Endothelial cell of umbilical vein (primary cell): ENCODE results near the gene CREBL2. TPM values are rescaled to one million over a fixed set of nuclear protein-coding genes. Genes with fewer than 3 reads are reported as not detected.

Experiments
- BruUV-seq: library from RNA; stranded (reverse); fragments of 400-500 nt; replicated peaks from 2 replicates; lab custom pipeline; 2021; lab: Mats Ljungman, UMichigan
- CTCF ChIA-PET: fragments of 300-600, 350-600 bp; sonication (Branson Sonifier 250); formaldehyde crosslinking; loops from one replicate; lab custom pipeline; 2021; ENCODE audit warnings: antibody characterized with exemption, inconsistent platforms; lab: Charles Lee
- POLR2A ChIA-PET: fragments of 300-600, 350-600 bp; sonication (Branson Sonifier 250); formaldehyde crosslinking; loops from one replicate; lab custom pipeline; 2021; ENCODE audit warnings: antibody characterized with exemption, inconsistent platforms; lab: Charles Lee
- DNase-seq: peaks from one replicate; pipeline ENCODE4 v3.0.0-alpha.2; 2011; ENCODE audit warnings: low read depth, low spot score
- FAIRE-seq: peaks from 2 replicates; lab custom pipeline; 2011; peaks lifted over from hg19 to GRCh38; lab: Jason Lieb, UNC
- H2AFZ ChIP-seq: 2 replicates; pipeline ENCODE4 v1.6.0; 2012; ENCODE audit warnings: low read depth, low read length, control low read depth, inconsistent platforms
- H3K27ac ChIP-seq: 2 replicates; pipeline ENCODE4 v1.5.1; 2011; ENCODE audit warnings: low read depth, mild to moderate bottlenecking, control low read depth, low read length, moderate library complexity; ENCODE audit not compliant: insufficient read depth
- H3K27me3 ChIP-seq, 2 experiments: 2 replicates each; pipeline versions ENCODE4 v1.6.0 to v1.6.1; 2011; ENCODE audit warnings: low read length in 2 of 2, mixed read lengths in 1 of 2; ENCODE audit not compliant: control insufficient read depth in 2 of 2, insufficient read depth in 2 of 2
- H3K36me3 ChIP-seq, 2 experiments: 2 replicates in 1 of 2; 3 replicates in 1 of 2; pipeline ENCODE4 v1.5.1; 2011; ENCODE audit warnings: low read length in 2 of 2, mild to moderate bottlenecking in 1 of 2, moderate library complexity in 1 of 2; ENCODE audit not compliant: control insufficient read depth in 2 of 2, insufficient read depth in 2 of 2; ENCODE audit errors: extremely low read depth in 1 of 2
- H3K4me1 ChIP-seq: 3 replicates; pipeline ENCODE4 v1.5.1; 2011; ENCODE audit warnings: mild to moderate bottlenecking, low read length; ENCODE audit not compliant: control insufficient read depth, insufficient read depth; ENCODE audit errors: extremely low read depth
- H3K4me2 ChIP-seq: 2 replicates; pipeline ENCODE4 v1.6.1; 2011; ENCODE audit warnings: low read length, control low read depth, mixed read lengths; ENCODE audit not compliant: insufficient read depth
- H3K4me3 ChIP-seq, 3 experiments: fragments of 200-600 bp in 1 of 3; sonication (generic), shearing (Covaris generic) in 1 of 3; replicated peaks in 1 of 3; 2 replicates each; pipeline ENCODE4 v1.5.1; 2011 to 2016; ENCODE audit warnings: control low read depth in 3 of 3, low read length in 3 of 3, mild to moderate bottlenecking in 2 of 3, inconsistent platforms in 1 of 3, low read depth in 1 of 3, moderate library complexity in 1 of 3; ENCODE audit not compliant: insufficient read depth in 1 of 3
- H3K79me2 ChIP-seq: 2 replicates; pipeline ENCODE4 v1.6.0; 2012; ENCODE audit warnings: low read length, inconsistent platforms; ENCODE audit not compliant: control insufficient read depth, insufficient read depth
- H3K9ac ChIP-seq: replicated peaks from 2 replicates; pipeline ENCODE3; 2011; ENCODE audit warnings: low read length, control low read depth; ENCODE audit not compliant: insufficient read depth; ENCODE audit errors: extremely low read depth
- H3K9me1 ChIP-seq: replicated peaks from 3 replicates; pipeline ENCODE4 v1.6.0; 2011; ENCODE audit warnings: mild to moderate bottlenecking, low read length; ENCODE audit not compliant: control insufficient read depth, insufficient read depth; ENCODE audit errors: extremely low read depth
- H3K9me3 ChIP-seq: replicated peaks from 2 replicates; pipeline ENCODE4 v1.5.1; 2012; ENCODE audit warnings: low read length, inconsistent platforms; ENCODE audit not compliant: control insufficient read depth, insufficient read depth
- H4K20me1 ChIP-seq: replicated peaks from 2 replicates; pipeline ENCODE3; 2011; ENCODE audit warnings: mild to moderate bottlenecking, low read length; ENCODE audit not compliant: control insufficient read depth, insufficient read depth; ENCODE audit errors: extremely low read depth
- CTCF ChIP-seq, 2 donors: IDR thresholded peaks; 1 replicate in 1 of 2; 2 replicates in 1 of 2; pipeline ENCODE4 v1.5.1; 2011; ENCODE audit warnings: low read length in 2 of 2, mild to moderate bottlenecking in 2 of 2, moderate library complexity in 2 of 2, control low read depth in 1 of 2, inconsistent platforms in 1 of 2, low read depth in 1 of 2; ENCODE audit not compliant: insufficient read depth in 1 of 2; ENCODE audit errors: extremely low read depth in 1 of 2
- EZH2 ChIP-seq: IDR thresholded peaks from 2 replicates; pipeline ENCODE4 v1.6.1; 2012; ENCODE audit warnings: borderline replicate concordance, low read depth, mild to moderate bottlenecking, moderate library complexity, low read length, inconsistent platforms; ENCODE audit not compliant: severe bottlenecking
- FOS ChIP-seq: IDR thresholded peaks from 2 replicates; pipeline ENCODE4 v1.6.1; 2011; ENCODE audit warnings: mild to moderate bottlenecking, low read length, moderate library complexity, borderline replicate concordance; ENCODE audit not compliant: insufficient read depth
- GATA2 ChIP-seq: IDR thresholded peaks from 2 replicates; pipeline ENCODE4 v1.7.0; 2011; ENCODE audit warnings: low read depth, mild to moderate bottlenecking, moderate library complexity, mixed read lengths, low read length; ENCODE audit not compliant: insufficient read length, insufficient read depth
- JUN ChIP-seq: IDR thresholded peaks from 2 replicates; pipeline ENCODE4 v1.6.1; 2011; ENCODE audit warnings: borderline replicate concordance, low read depth; ENCODE audit not compliant: insufficient read length, insufficient read depth
- MAX ChIP-seq: IDR thresholded peaks from 2 replicates; pipeline ENCODE4 v1.6.1; 2011; ENCODE audit not compliant: insufficient read depth, insufficient read length
- MYC ChIP-seq: IDR thresholded peaks from one replicate; pipeline ENCODE4 v1.6.1; 2011; ENCODE audit warnings: mild to moderate bottlenecking, low read depth, low read length
- POLR2A ChIP-seq: IDR thresholded peaks from 2 replicates; pipeline ENCODE4 v1.6.1; 2012; ENCODE audit warnings: low read depth, mild to moderate bottlenecking, control low read depth, low read length
- POLR2AphosphoS5 ChIP-seq: IDR thresholded peaks from 2 replicates; pipeline ENCODE4 v1.6.1; 2012; ENCODE audit warnings: low read depth, mild to moderate bottlenecking, control low read depth, low read length, moderate library complexity; ENCODE audit not compliant: insufficient read depth
- dilution Hi-C: fragments of 300-500 bp; cut with MboI; formaldehyde crosslinking; loops from one replicate; pipeline ENCODE4 v1.15.0; 2019; ENCODE audit warnings: low sequenced_read_pairs; ENCODE audit not compliant: extremely low pct_ligation_motif_present
- intact Hi-C: fragments of 100-400 bp; cut with micrococcal nuclease; formaldehyde crosslinking; loops from one replicate; pipeline ENCODE4 v1.10.0; 2022
- polyA plus RNA-seq, 4 experiments: library from polyadenylated mRNA; depleted of rRNA in 3 of 4; stranded (reverse) in 3 of 4; unstranded in 1 of 4; fragments of >200 nt; gene quantifications; 2 replicates each; pipeline versions ENCODE4 v1.2.1 to v1.2.3, GENCODE V29; 2011 to 2012; ENCODE audit warnings: missing spikeins in 1 of 4
- total RNA-seq: library from RNA; stranded (reverse); gene quantifications from 2 replicates; pipeline ENCODE4 v1.2.3, GENCODE V29; 2021

Gene CREBL2
- total and polyA plus RNA-seq, 2 donors (not counting 3 experiments of a cell fraction or from before 2014, with no cell fraction given), result 10.5 to 19.4 TPM

GRCh38 chr12:12646483-12647072 lies 34.9 kb downstream of the CREBL2 start:
- Histone ChIP-seq H3K4me2 (no peak overlapping the region), H3K9ac (no peak overlapping the region), H3K36me3 (peaks cover 2 to 6% of the 10 kb centered on the region in 2 experiments), H3K27me3 (no peaks in the 10 kb centered on the region), H3K4me3 (no peak overlapping the region), H3K9me1 (no peaks in the 10 kb centered on the region), H2AFZ (no peak overlapping the region), H3K79me2 (no peaks in the 10 kb centered on the region), H3K27ac (no peak overlapping the region), H3K4me1 (no peaks in the 10 kb centered on the region), H4K20me1 (no peaks in the 10 kb centered on the region), H3K9me3 (no peaks in the 10 kb centered on the region)
- TF ChIP-seq EZH2 (no peak), MAX (no peak), MYC (no peak), JUN (no peak), FOS (no peak), POLR2A (no peak), POLR2AphosphoS5 (no peak), CTCF (IDR thresholded peaks at IDR 0.05; ENCODE audit: extremely low read depth in 1 of 2, insufficient read depth in 1 of 2, low read depth in 1 of 2, low read length in 2 of 2) (no peak), GATA2 (no peak)
- intact Hi-C loops, result no loop called here
- FAIRE-seq, result no peak
- ChIA-PET CTCF (interaction anchor here (0.8 to 3.0 kb wide), 6 partner anchors 12 to 350 kb away, joined by 3 to 14 read pairs (median 4); no protein-coding TSS in a partner anchor), POLR2A (no interaction called here)
- DNase-seq, result no peak
- BruUV-seq, result no TSS peak
- dilution Hi-C loops, result no loop called here
